ENCODE data around the gene HERC2. TPM values are rescaled to one million over a fixed set of nuclear protein-coding genes. Genes with fewer than 3 reads are reported as not detected.

Gene HERC2
- total and polyA plus RNA-seq, 2 of the 13 experiments (the other 11 are each of a cell fraction or from before 2014, with no cell fraction given), result 17.6 to 24.8 TPM

DNA sequence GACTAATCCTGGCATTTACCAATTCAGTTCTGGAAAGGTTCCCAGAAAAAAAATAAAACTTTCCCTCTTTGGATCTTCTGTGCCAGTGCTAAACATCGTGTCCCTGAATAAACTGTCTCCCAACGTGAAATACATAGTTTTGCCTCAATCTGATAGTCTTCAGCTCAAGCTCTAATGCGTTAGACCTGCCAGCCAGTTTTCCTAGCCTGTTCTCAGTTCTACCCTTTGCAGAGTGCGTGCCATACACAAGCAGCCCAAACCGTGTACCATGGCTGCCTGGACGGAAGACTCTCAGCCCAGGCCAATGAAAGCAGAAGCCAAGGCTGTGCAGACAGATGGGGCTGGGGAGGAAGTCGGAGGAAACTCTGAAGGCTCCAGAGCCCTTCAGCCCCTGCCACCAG, 211.5 kb downstream of the HERC2 start (continued):
- TF ChIP-seq, protein P1, sequence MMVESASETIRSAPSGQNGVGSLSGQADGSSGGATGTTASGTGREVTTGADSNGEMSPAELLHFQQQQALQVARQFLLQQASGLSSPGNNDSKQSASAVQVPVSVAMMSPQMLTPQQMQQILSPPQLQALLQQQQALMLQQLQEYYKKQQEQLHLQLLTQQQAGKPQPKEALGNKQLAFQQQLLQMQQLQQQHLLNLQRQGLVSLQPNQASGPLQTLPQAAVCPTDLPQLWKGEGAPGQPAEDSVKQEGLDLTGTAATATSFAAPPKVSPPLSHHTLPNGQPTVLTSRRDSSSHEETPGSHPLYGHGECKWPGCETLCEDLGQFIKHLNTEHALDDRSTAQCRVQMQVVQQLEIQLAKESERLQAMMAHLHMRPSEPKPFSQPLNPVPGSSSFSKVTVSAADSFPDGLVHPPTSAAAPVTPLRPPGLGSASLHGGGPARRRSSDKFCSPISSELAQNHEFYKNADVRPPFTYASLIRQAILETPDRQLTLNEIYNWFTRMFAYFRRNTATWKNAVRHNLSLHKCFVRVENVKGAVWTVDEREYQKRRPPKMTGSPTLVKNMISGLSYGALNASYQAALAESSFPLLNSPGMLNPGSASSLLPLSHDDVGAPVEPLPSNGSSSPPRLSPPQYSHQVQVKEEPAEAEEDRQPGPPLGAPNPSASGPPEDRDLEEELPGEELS (CRISPR knock-in tag; IDR thresholded peaks at IDR 0.05), result no peak
- TF ChIP-seq STAT6 (CRISPR knock-in tag; IDR thresholded peaks at IDR 0.05; ENCODE audit: borderline replicate concordance), result no peak
- TF ChIP-seq TEAD2 (CRISPR knock-in tag; IDR thresholded peaks at IDR 0.05), result no peak
- no peak for TF ChIP-seq ZNF652 (CRISPR knock-in tag; IDR thresholded peaks at IDR 0.05; ENCODE audit: borderline replicate concordance, low read depth)
- no peak for TF ChIP-seq THYN1 (CRISPR knock-in tag; IDR thresholded peaks at IDR 0.05; ENCODE audit: borderline replicate concordance, low read depth)
- no peak for TF ChIP-seq PREB (CRISPR knock-in tag; IDR thresholded peaks at IDR 0.05)

All from HepG2 (cell line).